Measurements from ENCODE around the gene CORO2A. TPM values are rescaled to one million over a fixed set of nuclear protein-coding genes. Genes with fewer than 3 reads are reported as not detected.

The CORO2A gene
- total RNA-seq, 1 donor = 0.36 TPM

GRCh38 chr9:98085058-98085457 is 107.4 kb downstream of the CORO2A start:
- DNase-seq (ENCODE audit: low read depth) = no peak
- H3K4me3 ChIP-seq (ENCODE audit: low read depth, low read length) = no peak overlapping the region
- no peak for TF ChIP-seq CTCF (IDR thresholded peaks at IDR 0.05; ENCODE audit: insufficient read depth, low read length)

- no peak for TF ChIP-seq CTCF (IDR thresholded peaks at IDR 0.05; ENCODE audit: insufficient read depth, low read length)
- H3K4me3 ChIP-seq (ENCODE audit: low read depth, low read length) = no peak overlapping the region
- peak; percentile 17 for DNase-seq (ENCODE audit: low read depth)
Measured at GRCh38 chr9:98084396-98084795, 108.0 kb downstream of the CORO2A start.

GRCh38 chr9:98083566-98084183 is 108.8 kb downstream of the CORO2A start:
- no peak overlapping the region for H3K4me3 ChIP-seq (ENCODE audit: low read depth, low read length)
- no peak for TF ChIP-seq CTCF (IDR thresholded peaks at IDR 0.05; ENCODE audit: insufficient read depth, low read length)
- no peak for DNase-seq (ENCODE audit: low read depth)

- peak; percentile 34 for DNase-seq (ENCODE audit: low read depth)
- no peak overlapping the region for H3K4me3 ChIP-seq (ENCODE audit: low read depth, low read length)
- no peak for TF ChIP-seq CTCF (IDR thresholded peaks at IDR 0.05; ENCODE audit: insufficient read depth, low read length)
Measured at GRCh38 chr9:98083061-98083501, 109.4 kb downstream of the CORO2A start.

GRCh38 chr9:98081477-98082219 is 110.8 kb downstream of the CORO2A start:
- H3K4me3 ChIP-seq (ENCODE audit: low read depth, low read length) = no peak overlapping the region
- no peak for DNase-seq (ENCODE audit: low read depth)
- no peak for TF ChIP-seq CTCF (IDR thresholded peaks at IDR 0.05; ENCODE audit: insufficient read depth, low read length)

GRCh38 chr9:98080780-98081179 is 111.7 kb downstream of the CORO2A start:
- no peak overlapping the region for H3K4me3 ChIP-seq (ENCODE audit: low read depth, low read length)
- no peak for DNase-seq (ENCODE audit: low read depth)
- no peak for TF ChIP-seq CTCF (IDR thresholded peaks at IDR 0.05; ENCODE audit: insufficient read depth, low read length)

Measured in fibroblast of the aortic adventitia (primary cell).